GM19455 (cell line): Measurements from ENCODE around the gene KRTAP5-1.
"Not testable (repeated sequence)": the region's sequence is repeated elsewhere in the genome, so short reads cannot be mapped to it uniquely, and the experiment has no call there.

ENCODE experiments used
- ATAC-seq: cut with Tn5 transposase; IDR thresholded peaks from one replicate; pipeline ENCODE4 v1.9.1; 2021; ENCODE audit not compliant: unreplicated experiment

Gene KRTAP5-1

DNA sequence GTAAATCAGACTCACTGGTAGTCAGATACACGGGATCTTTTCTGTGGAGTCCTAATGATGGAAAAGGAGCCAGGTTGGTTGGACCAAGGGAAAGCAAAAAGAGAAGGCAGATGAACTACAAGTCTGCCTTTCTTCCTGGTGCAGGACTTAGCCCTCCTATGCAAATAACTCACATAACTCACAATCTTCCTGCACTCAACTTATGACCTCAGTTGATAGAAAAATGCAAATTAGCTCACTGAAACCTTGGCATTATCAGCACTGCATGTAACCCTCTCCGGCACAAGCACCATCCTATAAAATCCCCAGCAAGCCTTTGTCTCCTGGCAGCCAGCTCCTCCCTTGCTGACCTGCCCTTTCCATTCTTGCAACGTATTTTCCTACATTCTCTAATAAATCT lies 16.6 kb upstream of the KRTAP5-1 start:
- not testable (repeated sequence) for ATAC-seq

DNA sequence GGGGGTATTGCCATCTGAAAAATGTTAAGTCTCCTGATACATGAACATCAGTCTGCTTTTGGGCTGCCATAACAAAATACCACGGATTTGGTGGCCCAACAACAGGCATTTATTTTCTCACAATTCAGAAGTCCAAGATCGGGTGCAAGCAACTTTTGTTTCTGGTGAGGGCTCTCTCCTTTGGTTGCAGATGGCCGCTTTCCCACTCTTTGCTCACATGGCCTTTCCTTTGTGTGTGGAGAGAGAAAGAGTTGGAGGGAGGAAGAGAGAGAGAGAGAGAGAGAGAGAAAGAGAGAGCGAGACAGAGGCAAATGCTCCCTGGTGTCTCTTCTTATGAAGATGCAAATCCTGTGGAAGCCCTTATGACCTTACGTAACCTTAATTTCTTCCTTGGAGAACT lies 15.5 kb upstream of the KRTAP5-1 start:
- no peak for ATAC-seq

DNA sequence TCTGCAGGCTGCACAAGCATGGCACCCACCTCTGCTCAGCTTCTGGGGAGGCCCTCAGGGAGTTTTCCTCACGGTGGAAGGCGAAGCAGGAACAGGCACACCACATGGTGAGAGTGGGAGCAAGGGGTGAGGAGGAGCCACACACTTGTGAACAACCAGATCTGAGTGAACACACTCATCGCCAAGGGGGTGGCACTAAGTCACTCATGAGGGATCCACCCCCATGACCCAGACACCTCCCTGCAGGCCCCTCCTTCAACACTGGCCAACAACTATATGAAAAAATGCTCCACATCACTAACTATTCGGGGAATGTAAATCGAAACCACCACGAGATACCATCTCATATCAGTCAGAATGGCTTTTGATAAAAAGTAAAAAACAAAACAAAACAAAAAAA lies 13.7 kb upstream of the KRTAP5-1 start:
- no peak for ATAC-seq

DNA sequence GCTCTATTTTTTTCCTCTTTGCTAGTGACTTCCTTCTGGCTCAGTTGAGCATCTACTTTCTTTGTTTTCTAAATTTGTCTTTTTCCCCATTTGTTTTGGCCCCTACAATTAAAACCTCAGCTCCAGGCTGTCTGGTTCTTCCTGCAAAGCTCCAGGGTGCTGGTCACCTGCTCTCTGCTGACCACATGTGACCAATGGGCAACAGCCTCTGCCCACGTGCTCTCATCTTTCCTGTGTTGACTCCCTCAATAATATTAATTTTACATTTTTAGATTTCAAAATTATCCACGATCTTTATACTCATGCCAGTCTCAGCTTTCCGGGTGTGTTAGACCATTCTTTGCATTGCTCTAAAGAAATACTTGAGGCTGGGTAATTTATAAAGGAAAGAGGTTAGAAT lies 13.3 kb upstream of the KRTAP5-1 start:
- ATAC-seq: not testable (repeated sequence)

GRCh38 chr11:1597994-1598380 lies 12.9 kb upstream of the KRTAP5-1 start, which contains the start of gene KRTAP5-2:
Gene KRTAP5-2, minus strand, starts transcription at chr11:1598294. Its CDS starts 44 bp downstream, at chr11:1598250.
- no peak for ATAC-seq

GRCh38 chr11:1597331-1597993 lies 12.4 kb upstream of the KRTAP5-1 start:
- no peak for ATAC-seq

DNA sequence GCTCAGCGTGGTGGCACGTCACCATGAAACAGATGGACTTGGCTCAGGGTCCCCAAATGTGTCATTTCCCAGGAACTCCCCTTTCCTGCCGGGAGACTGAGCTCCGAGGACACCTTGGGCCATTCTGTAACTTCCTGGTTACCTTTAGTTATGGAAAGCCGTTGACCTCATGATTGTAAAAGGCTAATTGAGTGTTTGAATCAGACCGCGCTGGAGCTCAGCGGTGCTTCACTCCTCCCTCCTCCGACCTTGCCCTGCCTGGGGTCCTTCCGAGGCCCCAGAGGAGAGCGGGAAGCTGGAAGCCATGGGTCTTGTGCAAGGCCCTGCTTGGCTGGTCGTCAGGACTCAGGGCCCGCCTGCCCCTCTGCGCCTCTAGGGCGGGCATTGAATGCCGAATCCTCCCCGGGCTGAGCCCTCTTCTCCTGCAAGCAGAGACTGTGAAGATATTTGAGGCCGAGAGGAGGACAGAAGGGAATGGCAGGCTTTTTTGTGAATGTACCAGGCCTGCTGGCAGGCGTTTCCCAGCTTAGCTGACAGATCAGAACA lies 11.6 kb upstream of the KRTAP5-1 start:
- ATAC-seq: not testable (repeated sequence)

- ATAC-seq: not testable (repeated sequence)
These were observed 11.0 kb upstream of the KRTAP5-1 start for GRCh38 chr11:1595994-1596575.

DNA sequence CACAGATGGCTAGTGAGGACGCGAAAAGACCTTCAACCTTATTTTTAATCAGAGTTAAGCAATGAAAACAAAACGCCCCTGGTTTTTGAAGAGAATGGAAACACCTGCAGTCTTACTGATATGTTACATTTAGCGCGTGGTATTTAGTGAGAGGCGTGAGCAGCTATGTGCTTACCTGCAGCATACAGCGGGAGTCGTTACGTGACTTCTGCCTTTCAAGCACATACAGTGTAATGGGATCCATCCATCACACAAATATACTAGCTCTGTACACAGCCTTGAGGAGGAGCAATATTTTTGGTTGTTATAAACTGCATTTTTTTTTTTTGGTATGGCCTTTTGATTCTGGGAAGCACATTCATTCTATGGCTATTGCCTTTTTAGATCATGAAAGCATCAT lies 7.5 kb upstream of the KRTAP5-1 start:
- ATAC-seq: no peak

DNA sequence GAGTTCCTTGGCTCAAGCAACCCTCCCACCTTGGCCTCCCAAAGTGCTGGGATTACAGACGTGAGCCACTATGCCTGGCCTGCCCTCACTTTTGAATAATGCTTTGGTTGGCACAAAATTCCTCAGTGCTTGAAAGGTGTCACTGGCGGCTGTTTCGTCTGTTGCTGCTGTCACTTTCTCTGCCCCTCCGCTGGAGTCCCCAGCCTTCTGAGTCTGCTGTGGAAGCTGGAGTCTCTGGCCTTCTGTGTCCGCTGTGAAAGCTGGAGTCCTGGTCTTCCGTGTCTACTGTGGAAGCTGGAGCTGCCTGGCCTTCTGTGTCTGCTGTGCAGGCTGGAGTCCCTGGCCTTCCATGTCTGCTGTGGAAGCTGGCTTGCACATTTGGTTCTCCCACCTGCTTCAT lies 4.9 kb upstream of the KRTAP5-1 start:
- ATAC-seq: no peak

- not testable (repeated sequence) for ATAC-seq
These were observed 4.3 kb upstream of the KRTAP5-1 start for GRCh38 chr11:1589191-1589963.

DNA sequence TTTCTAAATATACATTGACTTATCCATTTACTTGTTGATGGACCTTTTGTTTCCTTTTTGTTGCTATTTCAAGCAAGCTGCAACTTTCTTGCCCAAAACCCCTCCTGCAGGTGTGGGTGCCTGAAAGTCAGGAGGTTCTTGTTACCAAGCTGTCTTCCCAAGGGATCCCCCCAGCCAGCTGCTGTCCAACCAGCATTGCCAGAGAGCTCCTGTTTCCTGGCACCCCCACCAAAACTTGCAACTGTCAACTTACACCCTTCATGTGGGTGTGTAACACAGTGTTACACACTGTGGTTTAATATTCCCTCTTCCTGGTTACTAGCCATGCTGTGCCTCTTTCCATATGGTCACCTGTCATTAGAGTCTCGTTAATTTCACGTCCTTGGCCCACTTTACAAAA lies 1.6 kb upstream of the KRTAP5-1 start:
- no peak for ATAC-seq

DNA sequence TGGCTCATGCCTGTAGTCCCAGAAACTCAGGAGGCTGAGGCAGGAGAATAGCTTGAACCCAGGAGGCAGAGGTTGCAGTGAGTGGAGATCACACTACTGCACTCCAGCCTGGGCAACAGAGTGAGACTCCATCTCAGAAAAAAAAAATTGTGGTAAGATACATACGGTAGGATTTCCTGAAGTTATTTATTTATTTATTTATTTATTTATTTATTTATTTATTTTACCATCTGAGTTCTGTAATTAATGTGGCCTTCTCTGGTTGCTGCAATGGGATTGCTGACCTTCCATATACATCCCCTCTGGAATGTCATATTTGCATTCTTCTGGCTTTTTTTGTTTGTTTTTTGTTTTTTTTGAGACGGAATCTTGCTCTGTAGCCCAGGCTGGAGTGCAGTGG lies 2.2 kb downstream of the KRTAP5-1 start:
- ATAC-seq: not testable (repeated sequence)

GRCh38 chr11:1581976-1582375 lies 3.1 kb downstream of the KRTAP5-1 start:
- no peak for ATAC-seq

DNA sequence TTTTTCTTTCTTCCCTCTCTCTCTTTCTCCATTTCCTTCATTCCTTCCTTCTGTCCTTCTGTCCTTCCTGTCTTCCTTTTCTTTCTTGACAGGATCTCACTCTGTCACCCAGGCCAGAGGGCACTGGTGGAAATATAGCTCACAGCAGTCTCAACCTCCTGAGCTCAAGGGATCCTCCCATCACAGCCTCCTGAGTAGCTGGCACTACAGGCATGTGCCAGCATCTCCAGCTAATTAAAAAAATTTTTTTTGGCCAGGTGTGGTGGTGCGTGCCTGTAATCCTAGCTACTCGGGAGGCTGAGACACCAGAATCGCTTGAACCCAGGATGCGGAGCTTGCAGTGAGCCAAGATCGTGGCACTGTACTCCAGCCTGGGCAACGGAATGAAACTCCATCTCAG lies 8.3 kb downstream of the KRTAP5-1 start:
- no peak for ATAC-seq

DNA sequence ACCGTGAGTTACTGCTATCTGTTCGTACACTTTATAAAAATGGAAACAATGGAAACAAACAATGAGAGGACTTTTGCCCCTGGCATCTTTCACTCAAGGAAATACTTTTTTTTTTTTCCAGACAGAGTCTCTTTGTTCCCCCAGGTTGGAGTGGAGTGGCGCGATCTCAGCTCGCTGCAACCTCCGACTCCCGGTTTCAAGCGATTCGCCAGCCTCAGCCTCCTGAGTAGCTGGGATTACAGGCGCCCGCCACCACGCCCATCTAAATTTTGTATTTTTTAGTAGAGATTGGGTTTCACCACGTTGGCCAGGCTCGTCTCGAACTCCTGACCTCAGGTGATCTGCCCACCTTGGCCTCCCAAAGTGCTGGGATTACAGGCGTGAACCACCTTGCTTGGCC lies 9.3 kb downstream of the KRTAP5-1 start:
- not testable (repeated sequence) for ATAC-seq

GRCh38 chr11:1574933-1575242 lies 10.2 kb downstream of the KRTAP5-1 start:
- ATAC-seq: no peak

DNA sequence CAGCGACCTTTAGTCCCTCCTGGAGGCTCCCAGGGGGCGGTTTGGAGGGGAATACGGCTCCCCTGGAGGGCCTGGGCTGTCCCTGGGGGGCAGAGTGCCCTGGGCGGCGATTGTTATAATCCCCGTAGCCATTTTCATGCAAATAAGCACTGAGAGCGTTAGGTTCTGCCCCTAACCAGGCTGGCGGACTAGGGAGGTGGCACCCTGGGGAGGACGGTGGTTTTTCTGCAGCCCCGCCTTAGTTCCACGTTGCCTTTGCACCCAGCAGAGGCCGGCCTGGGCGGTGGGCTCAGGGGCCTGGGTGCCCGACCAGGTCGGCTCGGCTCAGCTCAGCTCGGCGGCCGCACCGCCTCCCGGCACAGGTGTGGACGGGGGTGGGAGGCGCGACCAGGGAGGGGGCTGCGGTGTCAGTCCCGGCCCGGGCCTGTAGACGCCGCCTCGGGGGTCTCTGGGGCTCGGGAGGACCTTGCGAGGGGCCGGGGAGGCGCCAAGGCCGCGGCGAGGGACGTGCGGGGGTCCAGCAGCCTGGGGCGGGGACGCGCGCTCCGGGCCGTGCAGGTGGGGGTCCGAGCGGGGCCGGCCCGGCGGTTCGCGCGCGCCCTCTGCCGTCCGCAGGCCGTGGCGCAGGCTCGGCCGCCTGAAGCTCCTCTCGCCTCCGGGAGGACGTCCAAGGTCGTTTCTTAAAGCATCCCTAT lies 10.7 kb downstream of the KRTAP5-1 start:
- ATAC-seq: no peak

DNA sequence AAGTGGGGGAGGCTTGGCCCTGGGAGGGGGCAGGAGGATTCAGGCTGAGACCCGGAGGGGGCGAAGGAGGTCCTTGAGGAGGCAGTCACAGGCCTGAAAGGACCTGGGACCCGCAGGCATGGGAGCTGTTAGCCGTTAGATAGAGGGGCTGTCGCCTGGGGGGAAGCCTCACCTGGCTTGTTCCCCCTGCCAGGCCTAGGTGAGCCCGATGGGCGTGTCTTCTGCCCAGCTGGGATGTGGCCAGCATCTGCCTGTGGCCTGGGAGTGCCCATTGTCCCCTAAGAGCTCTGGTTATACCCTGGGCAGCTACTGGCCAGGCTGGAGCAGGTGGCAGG lies 11.2 kb downstream of the KRTAP5-1 start:
- ATAC-seq: no peak

DNA sequence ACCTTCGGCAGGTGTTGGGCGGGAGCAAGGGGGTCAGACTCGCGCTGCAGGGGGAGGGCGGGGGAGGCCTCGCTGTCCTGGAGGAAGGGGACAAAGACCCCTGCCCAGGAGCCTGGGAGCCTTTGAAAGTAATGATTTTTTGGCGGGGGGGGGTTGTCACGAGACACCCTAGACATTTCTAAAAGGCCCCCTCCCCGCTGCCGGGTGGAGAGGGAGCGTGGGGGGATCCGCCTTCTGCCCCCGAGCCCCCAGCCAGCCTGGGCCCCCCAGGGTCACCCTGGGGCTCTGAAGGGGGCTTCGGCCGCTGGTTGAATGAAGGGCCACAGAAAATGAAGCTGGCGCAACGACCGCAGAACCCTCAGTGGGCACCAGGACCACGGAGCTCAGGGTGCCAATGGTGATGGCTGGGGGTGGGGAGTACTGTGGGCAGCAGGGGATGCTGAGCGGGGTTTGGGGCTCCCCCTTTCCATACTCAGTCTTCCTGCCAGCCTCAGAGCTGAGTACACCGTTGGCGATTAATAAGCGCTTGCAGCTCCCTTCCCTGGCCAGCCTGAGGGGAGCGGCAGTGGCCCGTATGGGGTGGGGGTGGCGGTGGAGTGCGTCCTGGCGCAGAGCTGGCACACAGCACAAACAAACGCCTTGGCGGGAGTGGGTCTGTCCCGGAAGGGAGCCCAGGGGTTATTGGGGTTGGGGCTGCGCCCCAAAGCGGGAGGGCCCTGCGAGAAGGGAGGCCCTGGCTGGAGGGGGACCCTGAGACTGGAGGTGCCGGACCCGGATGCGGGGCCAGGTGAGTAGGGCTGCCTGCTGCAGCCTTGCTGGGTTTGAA lies 11.8 kb downstream of the KRTAP5-1 start:
- ATAC-seq: no peak
